ENCODE measurements around the gene MSMP. TPM values are rescaled to one million over a fixed set of nuclear protein-coding genes. Genes with fewer than 3 reads are reported as not detected.

MSMP gene
- total and polyA plus RNA-seq, 9 of the 15 experiments (the other 6 are each of a cell fraction or from before 2014, with no cell fraction given) = 0.60 TPM; not detected in 8

DNA sequence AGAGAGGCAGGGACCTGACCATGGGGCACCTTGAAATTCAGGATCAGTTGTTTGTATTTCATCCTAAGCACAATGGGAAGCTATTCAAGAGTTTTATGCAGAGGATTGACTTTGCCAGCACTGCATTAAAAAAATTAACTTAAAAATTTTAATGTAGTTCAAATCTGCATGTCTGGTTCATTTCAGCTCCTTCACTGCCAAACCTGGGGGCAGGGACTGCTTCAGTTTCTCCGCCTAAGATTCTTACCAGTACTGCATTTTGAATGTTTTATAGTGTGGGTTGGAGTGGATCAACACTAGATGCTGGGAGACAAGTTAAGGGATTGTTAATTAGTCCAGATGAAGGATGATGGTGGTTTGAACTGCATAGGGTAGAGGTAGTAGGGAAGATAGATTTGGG is 15.7 kb upstream of the MSMP start (continued):
- TF ChIP-seq TAF1 (IDR thresholded peaks at IDR 0.05; ENCODE audit: control insufficient read depth, extremely low read depth, insufficient read depth, low read length, severe bottlenecking) = no peak
- no peak for TF ChIP-seq MCM5 (IDR thresholded peaks at IDR 0.05; ENCODE audit: low read depth)
- TF ChIP-seq KLF13 (tag; IDR thresholded peaks at IDR 0.05; ENCODE audit: borderline replicate concordance, low read depth) = no peak
- no peak for TF ChIP-seq CREB3L1 (IDR thresholded peaks at IDR 0.05; ENCODE audit: borderline replicate concordance, low read depth)
- TF ChIP-seq ETV1 (tag; conservative IDR thresholded peaks at IDR 0.05; ENCODE audit: low read depth) = no peak
- TF ChIP-seq, protein P1, sequence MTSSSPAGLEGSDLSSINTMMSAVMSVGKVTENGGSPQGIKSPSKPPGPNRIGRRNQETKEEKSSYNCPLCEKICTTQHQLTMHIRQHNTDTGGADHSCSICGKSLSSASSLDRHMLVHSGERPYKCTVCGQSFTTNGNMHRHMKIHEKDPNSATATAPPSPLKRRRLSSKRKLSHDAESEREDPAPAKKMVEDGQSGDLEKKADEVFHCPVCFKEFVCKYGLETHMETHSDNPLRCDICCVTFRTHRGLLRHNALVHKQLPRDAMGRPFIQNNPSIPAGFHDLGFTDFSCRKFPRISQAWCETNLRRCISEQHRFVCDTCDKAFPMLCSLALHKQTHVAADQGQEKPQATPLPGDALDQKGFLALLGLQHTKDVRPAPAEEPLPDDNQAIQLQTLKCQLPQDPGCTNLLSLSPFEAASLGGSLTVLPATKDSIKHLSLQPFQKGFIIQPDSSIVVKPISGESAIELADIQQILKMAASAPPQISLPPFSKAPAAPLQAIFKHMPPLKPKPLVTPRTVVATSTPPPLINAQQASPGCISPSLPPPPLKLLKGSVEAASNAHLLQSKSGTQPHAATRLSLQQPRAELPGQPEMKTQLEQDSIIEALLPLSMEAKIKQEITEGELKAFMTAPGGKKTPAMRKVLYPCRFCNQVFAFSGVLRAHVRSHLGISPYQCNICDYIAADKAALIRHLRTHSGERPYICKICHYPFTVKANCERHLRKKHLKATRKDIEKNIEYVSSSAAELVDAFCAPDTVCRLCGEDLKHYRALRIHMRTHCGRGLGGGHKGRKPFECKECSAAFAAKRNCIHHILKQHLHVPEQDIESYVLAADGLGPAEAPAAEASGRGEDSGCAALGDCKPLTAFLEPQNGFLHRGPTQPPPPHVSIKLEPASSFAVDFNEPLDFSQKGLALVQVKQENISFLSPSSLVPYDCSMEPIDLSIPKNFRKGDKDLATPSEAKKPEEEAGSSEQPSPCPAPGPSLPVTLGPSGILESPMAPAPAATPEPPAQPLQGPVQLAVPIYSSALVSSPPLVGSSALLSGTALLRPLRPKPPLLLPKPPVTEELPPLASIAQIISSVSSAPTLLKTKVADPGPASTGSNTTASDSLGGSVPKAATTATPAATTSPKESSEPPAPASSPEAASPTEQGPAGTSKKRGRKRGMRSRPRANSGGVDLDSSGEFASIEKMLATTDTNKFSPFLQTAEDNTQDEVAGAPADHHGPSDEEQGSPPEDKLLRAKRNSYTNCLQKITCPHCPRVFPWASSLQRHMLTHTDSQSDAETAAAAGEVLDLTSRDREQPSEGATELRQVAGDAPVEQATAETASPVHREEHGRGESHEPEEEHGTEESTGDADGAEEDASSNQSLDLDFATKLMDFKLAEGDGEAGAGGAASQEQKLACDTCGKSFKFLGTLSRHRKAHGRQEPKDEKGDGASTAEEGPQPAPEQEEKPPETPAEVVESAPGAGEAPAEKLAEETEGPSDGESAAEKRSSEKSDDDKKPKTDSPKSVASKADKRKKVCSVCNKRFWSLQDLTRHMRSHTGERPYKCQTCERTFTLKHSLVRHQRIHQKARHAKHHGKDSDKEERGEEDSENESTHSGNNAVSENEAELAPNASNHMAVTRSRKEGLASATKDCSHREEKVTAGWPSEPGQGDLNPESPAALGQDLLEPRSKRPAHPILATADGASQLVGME (CRISPR knock-in tag; IDR thresholded peaks at IDR 0.05) = no peak
- TF ChIP-seq ZSCAN32 (CRISPR knock-in tag; IDR thresholded peaks at IDR 0.05) = no peak
- no peak for TF ChIP-seq SIX5 (IDR thresholded peaks at IDR 0.05; ENCODE audit: borderline replicate concordance in 1 of 2, insufficient read depth in 1 of 2, low read depth in 1 of 2, low read length in 2 of 2)

Data from K562 (cell line).